Glomerular visceral epithelial cell (primary cell): ENCODE data around the gene SPN.
"Not testable (repeated sequence)": the region's sequence is repeated elsewhere in the genome, so short reads cannot be mapped to it uniquely, and the experiment has no call there.

Experiments used
- DNase-seq: peaks from one replicate; pipeline ENCODE4 v3.0.0-alpha.2; 2016; ENCODE audit errors: extremely low spot score

Gene SPN

GRCh38 chr16:29676989-29677785 is 14.1 kb downstream of the SPN start:
- DNase-seq: no peak

GRCh38 chr16:29678691-29679267 is 15.7 kb downstream of the SPN start, which contains the start of gene QPRT:
Gene QPRT (plus strand): TSS chr16:29679180. CDS start chr16:29679198, 18 bp downstream.
- DNase-seq: peak; percentile 66

- peak; percentile 93 for DNase-seq
Observed at GRCh38 chr16:29680180-29680598, 17.1 kb downstream of the SPN start.

GRCh38 chr16:29683543-29684090 is 20.6 kb downstream of the SPN start:
- DNase-seq: peak; percentile 21

GRCh38 chr16:29684679-29685078 is 21.6 kb downstream of the SPN start:
- no peak for DNase-seq

- no peak for DNase-seq
Observed at GRCh38 chr16:29686740-29687332, 23.8 kb downstream of the SPN start.

- DNase-seq: no peak
Observed at GRCh38 chr16:29687755-29688154, 24.7 kb downstream of the SPN start.

DNA sequence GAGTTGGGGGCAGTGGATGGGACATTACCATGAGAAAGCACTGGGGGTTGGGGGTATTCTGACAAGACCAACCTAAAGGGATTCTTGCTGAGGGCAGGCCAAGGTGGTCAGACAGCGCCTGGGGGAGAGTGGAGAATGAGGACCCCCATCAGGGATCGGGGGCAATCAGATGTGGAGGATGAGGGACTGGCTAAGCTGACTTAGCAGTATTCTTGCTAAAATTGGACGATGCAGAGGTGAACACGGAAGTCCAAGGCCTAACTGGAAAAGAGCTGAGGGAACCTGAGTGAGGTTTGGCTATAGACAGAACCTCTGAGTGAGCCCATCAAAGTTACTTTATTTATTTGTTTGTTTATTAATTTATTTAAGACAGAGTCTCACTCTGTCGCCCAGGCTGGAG is 25.1 kb downstream of the SPN start:
- no peak for DNase-seq

DNA sequence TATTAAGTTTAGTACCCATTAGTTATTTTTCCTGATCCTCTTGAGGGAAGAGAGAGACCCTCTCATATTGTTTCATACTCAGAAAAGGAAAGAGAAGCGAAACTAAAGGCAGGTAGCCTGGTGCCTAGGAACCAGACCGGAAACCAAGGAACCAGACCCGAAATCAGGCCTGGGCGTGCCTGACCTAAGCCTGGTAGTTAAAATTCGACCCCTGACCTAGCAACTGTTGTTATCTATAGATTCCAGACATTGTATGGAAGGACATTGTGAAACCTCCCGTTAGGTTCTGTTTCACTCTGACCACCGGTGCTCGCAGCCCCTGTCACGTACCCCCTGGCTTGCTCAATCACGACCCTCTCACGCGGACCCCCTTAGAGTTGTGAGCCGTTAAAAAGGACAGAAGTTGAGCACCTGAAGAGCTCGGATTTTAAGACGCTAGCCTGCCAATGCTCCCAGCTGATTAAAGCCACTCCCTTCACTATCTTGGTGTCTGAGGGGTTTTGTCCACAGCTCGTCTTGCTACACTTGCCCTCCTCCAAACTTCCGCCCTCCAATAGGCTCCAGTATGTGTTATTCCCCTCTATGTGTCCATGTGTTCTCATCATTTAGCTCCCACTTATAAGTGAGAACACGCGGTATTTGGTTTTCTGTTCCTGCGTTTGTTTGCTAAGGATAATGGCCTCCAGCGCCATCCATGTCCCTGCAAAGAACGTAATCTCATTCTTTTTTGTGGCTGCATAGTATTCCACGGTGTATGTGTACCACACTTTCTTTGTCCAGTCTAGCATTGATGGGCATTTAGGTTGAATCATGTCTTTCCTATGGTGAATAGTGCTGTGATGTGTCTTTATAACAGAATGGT is 26.7 kb downstream of the SPN start:
- DNase-seq: not testable (repeated sequence)

DNA sequence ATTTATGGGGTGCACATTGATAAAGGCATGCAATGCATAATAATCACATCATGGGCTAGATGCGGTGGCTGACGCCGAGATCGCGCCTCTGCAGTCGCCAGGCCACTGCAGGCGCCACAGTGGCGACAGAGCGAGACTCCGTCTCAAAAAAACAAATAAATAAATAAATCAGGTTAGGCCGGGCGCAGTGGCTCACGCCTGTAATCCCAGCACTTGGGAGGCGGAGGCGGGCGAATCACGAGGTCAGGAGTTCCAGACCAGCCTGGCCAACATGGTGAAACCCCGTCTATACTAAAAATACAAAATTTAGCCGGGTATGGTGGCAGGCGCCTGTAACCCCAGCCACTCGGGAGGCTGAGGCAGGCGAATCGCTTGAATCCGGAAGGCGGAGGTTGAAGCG is 29.6 kb downstream of the SPN start:
- DNase-seq: not testable (repeated sequence)

- DNase-seq: no peak
Observed at GRCh38 chr16:29694384-29695195, 31.5 kb downstream of the SPN start.

- DNase-seq: not testable (repeated sequence)
Observed at GRCh38 chr16:29695675-29696074, 32.6 kb downstream of the SPN start.

DNA sequence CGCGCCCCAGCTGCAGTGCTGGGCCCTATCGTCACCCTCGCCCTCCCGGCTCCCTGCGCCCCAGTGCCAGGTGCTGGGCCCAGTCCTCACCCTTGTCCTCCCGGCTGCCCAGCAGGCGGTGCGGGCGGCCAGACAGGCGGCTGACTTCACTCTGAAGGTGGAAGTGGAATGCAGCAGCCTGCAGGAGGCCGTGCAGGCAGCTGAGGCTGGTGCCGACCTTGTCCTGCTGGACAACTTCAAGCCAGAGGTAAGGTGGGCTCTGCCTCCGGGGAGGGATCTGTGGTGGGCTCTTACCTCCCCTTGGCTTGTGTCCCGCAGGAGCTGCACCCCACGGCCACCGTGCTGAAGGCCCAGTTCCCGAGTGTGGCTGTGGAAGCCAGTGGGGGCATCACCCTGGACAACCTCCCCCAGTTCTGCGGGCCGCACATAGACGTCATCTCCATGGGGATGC is 33.9 kb downstream of the SPN start:
- no peak for DNase-seq

DNA sequence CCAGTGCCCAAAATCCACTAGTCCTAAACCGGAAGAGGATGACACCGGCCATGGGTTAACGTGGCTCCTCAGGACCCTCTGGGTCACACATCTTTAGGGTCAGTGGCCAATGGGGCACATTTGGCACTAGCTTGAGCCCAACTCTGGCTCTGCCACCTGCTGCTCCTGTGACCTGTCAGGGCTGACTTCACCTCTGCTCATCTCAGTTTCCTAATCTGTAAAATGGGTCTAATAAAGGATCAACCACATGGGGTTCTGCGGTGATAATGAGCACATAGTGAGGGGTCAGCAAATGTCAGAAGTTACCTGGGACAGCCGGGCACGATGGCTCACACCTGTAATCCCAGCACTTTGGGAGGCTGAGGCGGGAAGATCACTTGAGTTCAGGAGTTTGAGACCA is 34.3 kb downstream of the SPN start:
- DNase-seq: no peak

DNA sequence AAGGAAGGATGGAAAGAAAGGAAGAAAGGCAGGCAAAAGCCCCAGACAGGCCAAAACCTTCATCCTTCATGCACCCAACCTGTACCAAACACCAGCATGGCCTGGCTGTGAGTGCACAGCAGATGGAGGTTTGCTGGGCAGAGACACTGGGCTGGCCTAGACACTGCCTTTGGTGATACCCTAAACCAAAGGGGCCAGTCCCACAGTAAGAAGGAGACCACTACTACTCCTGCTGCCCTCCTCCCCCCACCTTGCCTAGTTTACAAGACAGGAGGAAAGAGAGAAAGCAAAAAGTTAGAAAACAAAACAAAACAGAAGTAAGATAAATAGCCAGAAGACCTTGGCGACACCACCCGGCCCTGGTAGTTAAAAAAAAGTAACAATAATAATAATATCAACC is 35.0 kb downstream of the SPN start:
- DNase-seq: no peak

DNA sequence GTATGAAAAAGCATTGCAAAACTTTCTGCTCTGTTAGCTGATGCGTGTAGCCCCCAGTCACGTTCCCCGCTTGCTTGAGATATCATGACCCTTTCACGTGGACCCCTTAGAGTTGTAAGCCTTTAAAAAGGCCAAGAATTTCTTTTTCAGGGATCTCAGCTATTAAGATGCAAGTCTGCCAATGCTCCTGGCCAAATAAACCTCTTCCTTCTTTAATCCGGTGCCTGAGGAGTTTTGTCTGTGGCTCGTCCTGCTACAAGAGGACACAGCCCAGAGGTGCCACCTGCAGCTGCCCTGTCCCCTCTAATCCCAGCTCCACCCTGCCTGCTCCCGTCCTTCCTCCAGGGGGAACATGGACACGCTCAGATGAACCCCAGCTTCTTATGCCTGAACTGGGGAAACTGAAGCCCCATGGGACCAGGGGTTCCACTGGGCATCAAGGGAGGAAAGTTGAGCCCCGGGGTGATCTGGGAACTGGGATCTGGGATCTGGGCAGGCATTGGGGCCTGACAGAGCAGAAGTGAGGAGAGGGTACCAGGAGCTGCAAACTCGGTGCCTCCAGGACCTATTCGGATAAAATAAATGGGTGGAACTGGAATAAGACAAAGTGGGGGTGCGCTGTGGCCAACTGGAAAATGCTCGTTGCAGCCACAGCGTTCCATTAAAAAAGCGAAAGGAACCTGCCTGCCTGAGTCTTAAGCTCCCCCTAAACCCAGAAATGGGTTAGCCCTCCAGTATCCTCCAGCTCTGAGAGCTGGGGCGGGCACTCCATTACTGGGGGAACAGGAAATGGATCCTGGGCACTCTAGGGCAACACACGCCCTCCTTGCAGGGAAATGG is 35.7 kb downstream of the SPN start:
- no peak for DNase-seq

DNA sequence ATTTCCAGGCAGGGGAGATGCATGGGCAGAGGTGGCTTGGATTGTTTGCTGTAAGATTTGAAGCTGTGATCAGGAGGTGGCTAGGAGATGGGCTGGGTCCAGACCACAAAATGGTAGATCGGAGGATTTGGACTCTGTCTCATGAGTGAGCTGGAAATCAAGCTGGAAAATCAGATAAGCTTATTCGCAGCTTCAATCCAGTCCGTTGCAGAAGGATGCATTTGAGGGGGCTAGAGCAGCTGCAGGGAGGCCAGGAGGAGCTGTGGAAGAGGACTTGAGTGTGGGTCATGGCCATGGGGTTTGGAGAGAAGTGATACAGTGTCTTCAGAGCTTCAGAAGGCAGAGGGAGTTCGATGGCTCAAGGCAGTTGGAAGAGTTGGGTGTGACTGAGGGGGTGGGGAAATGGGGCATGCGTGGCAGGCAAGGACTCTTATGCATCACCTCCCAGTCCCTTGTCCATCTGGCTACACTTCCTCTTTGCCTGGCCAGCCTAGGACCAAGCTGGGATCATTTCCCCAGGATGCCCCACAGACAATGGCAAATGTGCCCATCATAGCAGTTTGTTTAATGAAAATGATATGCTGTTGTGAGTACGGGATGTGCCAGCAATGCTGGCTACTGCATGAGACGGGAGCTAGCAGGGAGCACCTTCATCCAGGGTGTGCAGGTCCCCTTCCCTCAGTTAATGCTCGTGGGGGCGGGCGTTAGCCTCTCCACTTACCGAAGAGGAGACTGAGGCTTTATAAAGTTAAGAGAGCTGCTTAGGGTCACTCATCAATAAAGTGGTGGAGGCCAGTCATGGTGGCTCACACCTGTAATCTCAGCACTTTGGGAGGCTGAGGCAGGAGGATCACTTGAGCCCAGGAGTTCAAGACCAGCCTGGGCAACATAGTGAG is 36.5 kb downstream of the SPN start:
- DNase-seq: no peak

DNA sequence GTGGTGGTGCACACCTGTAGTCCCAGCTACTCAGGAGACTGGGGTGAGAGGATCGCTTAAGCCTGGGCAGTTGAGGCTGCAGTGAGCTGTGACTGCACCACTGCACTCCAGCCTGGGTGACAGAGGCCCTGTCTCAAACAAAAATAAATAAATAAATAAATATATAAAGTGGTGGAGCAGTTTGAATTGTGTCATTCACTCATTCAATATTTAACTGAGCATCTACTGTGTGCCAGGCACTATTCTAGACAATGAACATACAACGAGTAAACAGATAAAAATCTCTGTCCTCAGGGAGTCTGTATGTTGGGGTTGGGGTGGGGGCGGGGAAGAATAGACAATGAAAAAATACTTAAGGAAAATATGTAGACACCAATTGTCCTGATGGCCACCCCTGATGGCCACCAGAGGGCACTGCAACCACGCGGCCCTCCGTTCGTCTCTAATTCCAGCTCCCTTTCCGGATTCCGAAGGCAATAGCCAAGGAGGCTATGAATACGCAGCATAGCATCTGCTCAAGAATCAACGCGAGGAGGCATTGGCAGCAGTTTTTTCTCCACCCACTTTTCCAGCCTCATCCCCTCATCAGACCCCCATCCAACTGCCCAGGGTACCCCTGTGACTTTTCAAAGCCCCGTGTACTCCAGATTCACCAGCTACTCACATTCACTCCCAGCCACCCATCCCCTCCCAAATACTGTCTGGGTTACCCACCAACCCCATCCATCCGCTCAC is 37.4 kb downstream of the SPN start:
- DNase-seq: peak; percentile 77
